ENCODE data around the gene MAP4K4.

GRCh38 chr2:101781791-101782426 lies 84.4 kb downstream of the MAP4K4 start:
- TF ChIP-seq EZH2phosphoT487 (IDR thresholded peaks at IDR 0.05; ENCODE audit: insufficient read depth, low read depth) (no peak), EZH2 (IDR thresholded peaks at IDR 0.05; ENCODE audit: insufficient read depth, poor library complexity, severe bottlenecking) (no peak)

Data from GM23248 (cell line).